Right renal cortex interstitium (tissue), 3 donors: ENCODE measurements around the gene TOR3A. TPM values are rescaled to one million over a fixed set of nuclear protein-coding genes. Genes with fewer than 3 reads are reported as not detected.
"Not testable (repeated sequence)": the region's sequence is repeated elsewhere in the genome, so short reads cannot be mapped to it uniquely, and the experiment has no call there.

Source experiments
- DNase-seq, 3 donors: peaks; one replicate each; pipeline ENCODE4 v3.0.0-alpha.2; 2013; ENCODE audit warnings: low read depth in 3 of 3, low spot score in 2 of 3
- polyA plus RNA-seq, 3 donors: library from polyadenylated mRNA; unstranded; fragments of 120-200 nt; gene quantifications; one replicate each; pipeline ENCODE4 v1.2.1, GENCODE V29; 2013; ENCODE audit not compliant: insufficient read length in 3 of 3

Gene TOR3A
- polyA plus RNA-seq, 3 donors: 24.3 to 26.1 (median 26.1) TPM

- DNase-seq: no peak
These were observed 22.9 kb downstream of the TOR3A start for GRCh38 chr1:179104611-179105250.

GRCh38 chr1:179105393-179105792 lies 23.5 kb downstream of the TOR3A start:
- DNase-seq: no peak

GRCh38 chr1:179107706-179108629 lies 26.1 kb downstream of the TOR3A start:
- DNase-seq: no peak

GRCh38 chr1:179108644-179109043 lies 26.8 kb downstream of the TOR3A start:
- DNase-seq: no peak

- no peak for DNase-seq
These were observed 33.3 kb downstream of the TOR3A start for GRCh38 chr1:179115181-179115580.

GRCh38 chr1:179119513-179119912 lies 37.6 kb downstream of the TOR3A start:
- no peak for DNase-seq

GRCh38 chr1:179120736-179121135 lies 38.9 kb downstream of the TOR3A start:
- no peak for DNase-seq

GRCh38 chr1:179121159-179121938 lies 39.5 kb downstream of the TOR3A start:
- peak in 2 of 3 donors; percentile 27 to 36 for DNase-seq

GRCh38 chr1:179124873-179125272 lies 43.0 kb downstream of the TOR3A start:
- DNase-seq: no peak

- no peak for DNase-seq
These were observed 44.6 kb downstream of the TOR3A start for GRCh38 chr1:179126338-179127060.

- no peak for DNase-seq
These were observed 45.5 kb downstream of the TOR3A start for GRCh38 chr1:179127163-179127895.

- DNase-seq: no peak
These were observed 46.6 kb downstream of the TOR3A start for GRCh38 chr1:179128520-179128919.

GRCh38 chr1:179129702-179130473 lies 48.0 kb downstream of the TOR3A start:
- DNase-seq: no peak

GRCh38 chr1:179135168-179135567 lies 53.3 kb downstream of the TOR3A start:
- DNase-seq: not testable (repeated sequence)

- DNase-seq: not testable (repeated sequence)
These were observed 53.8 kb downstream of the TOR3A start for GRCh38 chr1:179135707-179136106.

GRCh38 chr1:179137617-179138255 lies 55.9 kb downstream of the TOR3A start:
- no peak for DNase-seq

GRCh38 chr1:179138755-179139154 lies 56.9 kb downstream of the TOR3A start:
- DNase-seq: not testable (repeated sequence)

GRCh38 chr1:179141592-179142251 lies 59.9 kb downstream of the TOR3A start:
- no peak for DNase-seq
